ENCODE results near the gene TDP1.

DNA sequence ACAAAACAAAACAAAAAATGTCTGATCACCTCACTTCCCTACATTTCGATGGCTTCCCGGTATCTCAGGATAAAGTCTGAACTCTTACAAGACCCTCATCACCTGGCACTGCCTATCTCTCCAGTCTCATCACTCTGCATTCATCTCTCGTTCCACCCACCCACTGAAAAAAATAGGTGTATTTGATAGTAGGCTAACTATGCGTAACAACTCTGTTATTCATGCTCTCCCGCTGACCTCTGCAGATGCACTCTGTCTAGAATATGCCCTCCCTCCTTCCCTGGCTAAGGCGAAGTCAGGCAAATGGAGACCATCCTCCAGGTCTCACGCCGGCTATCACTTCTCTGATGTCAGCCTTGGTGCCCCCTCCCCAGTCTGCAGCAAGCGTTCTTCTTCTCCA, 46.1 kb upstream of the TDP1 start:
- TF ChIP-seq ZNF239 (CRISPR knock-in tag; IDR thresholded peaks at IDR 0.05) (no peak), SP1 (CRISPR knock-in tag; IDR thresholded peaks at IDR 0.05) (no peak), BMI1 (IDR thresholded peaks at IDR 0.05; ENCODE audit: low read length) (no peak), SP2 (IDR thresholded peaks at IDR 0.05; ENCODE audit: extremely low read depth, low read depth, low read length, poor library complexity, severe bottlenecking) (no peak), SMARCE1 (IDR thresholded peaks at IDR 0.05) (no peak), SREBF2 (CRISPR knock-in tag; IDR thresholded peaks at IDR 0.05) (no peak)
- TF ChIP-seq, protein P1, sequence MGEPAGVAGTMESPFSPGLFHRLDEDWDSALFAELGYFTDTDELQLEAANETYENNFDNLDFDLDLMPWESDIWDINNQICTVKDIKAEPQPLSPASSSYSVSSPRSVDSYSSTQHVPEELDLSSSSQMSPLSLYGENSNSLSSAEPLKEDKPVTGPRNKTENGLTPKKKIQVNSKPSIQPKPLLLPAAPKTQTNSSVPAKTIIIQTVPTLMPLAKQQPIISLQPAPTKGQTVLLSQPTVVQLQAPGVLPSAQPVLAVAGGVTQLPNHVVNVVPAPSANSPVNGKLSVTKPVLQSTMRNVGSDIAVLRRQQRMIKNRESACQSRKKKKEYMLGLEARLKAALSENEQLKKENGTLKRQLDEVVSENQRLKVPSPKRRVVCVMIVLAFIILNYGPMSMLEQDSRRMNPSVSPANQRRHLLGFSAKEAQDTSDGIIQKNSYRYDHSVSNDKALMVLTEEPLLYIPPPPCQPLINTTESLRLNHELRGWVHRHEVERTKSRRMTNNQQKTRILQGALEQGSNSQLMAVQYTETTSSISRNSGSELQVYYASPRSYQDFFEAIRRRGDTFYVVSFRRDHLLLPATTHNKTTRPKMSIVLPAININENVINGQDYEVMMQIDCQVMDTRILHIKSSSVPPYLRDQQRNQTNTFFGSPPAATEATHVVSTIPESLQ (CRISPR knock-in tag; IDR thresholded peaks at IDR 0.05), result no peak
- TF ChIP-seq, protein P2, sequence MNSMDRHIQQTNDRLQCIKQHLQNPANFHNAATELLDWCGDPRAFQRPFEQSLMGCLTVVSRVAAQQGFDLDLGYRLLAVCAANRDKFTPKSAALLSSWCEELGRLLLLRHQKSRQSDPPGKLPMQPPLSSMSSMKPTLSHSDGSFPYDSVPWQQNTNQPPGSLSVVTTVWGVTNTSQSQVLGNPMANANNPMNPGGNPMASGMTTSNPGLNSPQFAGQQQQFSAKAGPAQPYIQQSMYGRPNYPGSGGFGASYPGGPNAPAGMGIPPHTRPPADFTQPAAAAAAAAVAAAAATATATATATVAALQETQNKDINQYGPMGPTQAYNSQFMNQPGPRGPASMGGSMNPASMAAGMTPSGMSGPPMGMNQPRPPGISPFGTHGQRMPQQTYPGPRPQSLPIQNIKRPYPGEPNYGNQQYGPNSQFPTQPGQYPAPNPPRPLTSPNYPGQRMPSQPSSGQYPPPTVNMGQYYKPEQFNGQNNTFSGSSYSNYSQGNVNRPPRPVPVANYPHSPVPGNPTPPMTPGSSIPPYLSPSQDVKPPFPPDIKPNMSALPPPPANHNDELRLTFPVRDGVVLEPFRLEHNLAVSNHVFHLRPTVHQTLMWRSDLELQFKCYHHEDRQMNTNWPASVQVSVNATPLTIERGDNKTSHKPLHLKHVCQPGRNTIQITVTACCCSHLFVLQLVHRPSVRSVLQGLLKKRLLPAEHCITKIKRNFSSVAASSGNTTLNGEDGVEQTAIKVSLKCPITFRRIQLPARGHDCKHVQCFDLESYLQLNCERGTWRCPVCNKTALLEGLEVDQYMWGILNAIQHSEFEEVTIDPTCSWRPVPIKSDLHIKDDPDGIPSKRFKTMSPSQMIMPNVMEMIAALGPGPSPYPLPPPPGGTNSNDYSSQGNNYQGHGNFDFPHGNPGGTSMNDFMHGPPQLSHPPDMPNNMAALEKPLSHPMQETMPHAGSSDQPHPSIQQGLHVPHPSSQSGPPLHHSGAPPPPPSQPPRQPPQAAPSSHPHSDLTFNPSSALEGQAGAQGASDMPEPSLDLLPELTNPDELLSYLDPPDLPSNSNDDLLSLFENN (IDR thresholded peaks at IDR 0.05; ENCODE audit: low read depth in 2 of 2, low read length in 2 of 2), result no peak
- TF ChIP-seq, protein P3, sequence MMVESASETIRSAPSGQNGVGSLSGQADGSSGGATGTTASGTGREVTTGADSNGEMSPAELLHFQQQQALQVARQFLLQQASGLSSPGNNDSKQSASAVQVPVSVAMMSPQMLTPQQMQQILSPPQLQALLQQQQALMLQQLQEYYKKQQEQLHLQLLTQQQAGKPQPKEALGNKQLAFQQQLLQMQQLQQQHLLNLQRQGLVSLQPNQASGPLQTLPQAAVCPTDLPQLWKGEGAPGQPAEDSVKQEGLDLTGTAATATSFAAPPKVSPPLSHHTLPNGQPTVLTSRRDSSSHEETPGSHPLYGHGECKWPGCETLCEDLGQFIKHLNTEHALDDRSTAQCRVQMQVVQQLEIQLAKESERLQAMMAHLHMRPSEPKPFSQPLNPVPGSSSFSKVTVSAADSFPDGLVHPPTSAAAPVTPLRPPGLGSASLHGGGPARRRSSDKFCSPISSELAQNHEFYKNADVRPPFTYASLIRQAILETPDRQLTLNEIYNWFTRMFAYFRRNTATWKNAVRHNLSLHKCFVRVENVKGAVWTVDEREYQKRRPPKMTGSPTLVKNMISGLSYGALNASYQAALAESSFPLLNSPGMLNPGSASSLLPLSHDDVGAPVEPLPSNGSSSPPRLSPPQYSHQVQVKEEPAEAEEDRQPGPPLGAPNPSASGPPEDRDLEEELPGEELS (CRISPR knock-in tag; IDR thresholded peaks at IDR 0.05; ENCODE audit: borderline replicate concordance), result no peak
- TF ChIP-seq, protein P4, sequence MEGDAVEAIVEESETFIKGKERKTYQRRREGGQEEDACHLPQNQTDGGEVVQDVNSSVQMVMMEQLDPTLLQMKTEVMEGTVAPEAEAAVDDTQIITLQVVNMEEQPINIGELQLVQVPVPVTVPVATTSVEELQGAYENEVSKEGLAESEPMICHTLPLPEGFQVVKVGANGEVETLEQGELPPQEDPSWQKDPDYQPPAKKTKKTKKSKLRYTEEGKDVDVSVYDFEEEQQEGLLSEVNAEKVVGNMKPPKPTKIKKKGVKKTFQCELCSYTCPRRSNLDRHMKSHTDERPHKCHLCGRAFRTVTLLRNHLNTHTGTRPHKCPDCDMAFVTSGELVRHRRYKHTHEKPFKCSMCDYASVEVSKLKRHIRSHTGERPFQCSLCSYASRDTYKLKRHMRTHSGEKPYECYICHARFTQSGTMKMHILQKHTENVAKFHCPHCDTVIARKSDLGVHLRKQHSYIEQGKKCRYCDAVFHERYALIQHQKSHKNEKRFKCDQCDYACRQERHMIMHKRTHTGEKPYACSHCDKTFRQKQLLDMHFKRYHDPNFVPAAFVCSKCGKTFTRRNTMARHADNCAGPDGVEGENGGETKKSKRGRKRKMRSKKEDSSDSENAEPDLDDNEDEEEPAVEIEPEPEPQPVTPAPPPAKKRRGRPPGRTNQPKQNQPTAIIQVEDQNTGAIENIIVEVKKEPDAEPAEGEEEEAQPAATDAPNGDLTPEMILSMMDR (IDR thresholded peaks at IDR 0.05 in 2 of 3, conservative IDR thresholded peaks at IDR 0.05 in 1 of 3; ENCODE audit: insufficient read depth in 2 of 3, low read depth in 1 of 3, low read length in 3 of 3), result no peak
